ENCODE measurements around the gene MAD1L1.

MAD1L1 gene

DNA sequence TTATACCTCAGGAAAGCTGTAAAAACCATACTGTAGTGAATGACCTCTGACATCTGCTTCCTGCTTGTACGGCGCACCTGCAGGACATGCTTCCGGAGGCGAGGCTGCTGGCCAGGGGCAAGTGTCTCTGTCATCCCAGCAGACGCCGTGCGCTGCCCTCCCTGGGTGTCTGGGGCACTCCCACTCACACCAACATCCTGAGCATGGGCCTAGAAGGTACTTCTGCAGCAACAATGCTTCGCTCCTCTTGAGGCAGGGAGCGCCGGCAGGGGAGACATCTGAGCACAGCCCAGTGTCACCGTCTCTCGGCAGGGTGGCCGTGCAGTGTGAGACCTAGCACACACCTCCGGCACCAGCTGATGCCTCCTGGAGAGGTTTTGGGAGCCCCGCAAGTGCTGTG lies 269.2 kb downstream of the MAD1L1 start:
- DNase-seq: no peak

- DNase-seq: no peak
These were observed 271.0 kb downstream of the MAD1L1 start for GRCh38 chr7:1961701-1962276.

DNA sequence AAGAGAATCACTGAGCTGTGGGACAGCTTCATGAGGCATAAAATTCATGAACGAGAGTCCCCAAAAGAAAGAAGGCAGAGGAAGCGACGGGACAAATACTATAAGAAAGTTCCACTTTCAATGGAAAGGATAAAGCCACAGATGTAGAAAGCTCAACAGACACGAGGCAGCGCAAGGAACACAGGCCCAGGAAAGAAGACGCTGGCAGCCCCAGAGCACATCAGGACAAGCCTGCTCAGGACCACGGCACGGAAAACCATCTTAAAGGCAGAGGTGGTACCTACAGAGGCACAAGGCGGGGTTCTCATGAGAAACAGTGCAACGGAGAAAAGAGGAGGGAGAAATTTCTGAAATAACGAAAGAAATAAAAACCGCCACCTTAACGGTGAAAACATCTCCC lies 273.4 kb downstream of the MAD1L1 start:
- DNase-seq: no peak

GRCh38 chr7:1957471-1958225 lies 275.1 kb downstream of the MAD1L1 start:
- DNase-seq: no peak

- no peak for DNase-seq
These were observed 275.9 kb downstream of the MAD1L1 start for GRCh38 chr7:1956611-1957470.

- no peak for DNase-seq
These were observed 276.6 kb downstream of the MAD1L1 start for GRCh38 chr7:1956141-1956540.

DNA sequence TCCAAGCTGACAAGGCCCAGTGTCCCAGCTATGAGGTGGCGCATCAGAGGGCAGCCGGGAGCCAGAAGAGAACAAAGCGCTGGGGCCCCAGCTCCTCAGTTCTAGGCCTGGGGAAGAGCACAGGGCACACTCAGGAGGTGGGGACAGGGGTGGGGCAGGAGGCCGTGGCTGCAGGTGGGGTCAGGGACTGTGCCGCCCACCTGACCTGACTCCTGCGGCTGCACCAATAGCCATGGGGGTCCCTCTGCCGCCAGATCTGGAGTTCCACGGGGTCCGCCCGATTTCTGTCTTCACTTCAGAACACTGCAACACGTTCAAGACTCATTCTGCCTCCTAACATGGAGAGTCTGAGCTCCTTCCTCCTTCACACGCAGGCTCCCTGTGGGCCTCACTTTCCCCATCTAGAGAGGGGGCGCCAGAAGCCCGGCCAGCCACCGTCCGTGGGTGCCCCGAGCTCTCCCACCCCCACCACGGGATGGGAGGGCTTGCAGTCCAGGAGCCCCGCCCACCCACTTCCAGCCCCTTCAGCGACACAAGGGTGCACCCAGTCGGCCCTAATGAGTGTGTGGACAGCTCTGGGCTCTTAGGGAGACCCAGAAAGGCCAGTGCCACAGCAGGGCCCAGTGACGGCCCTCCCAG lies 278.3 kb downstream of the MAD1L1 start:
- DNase-seq: no peak

DNA sequence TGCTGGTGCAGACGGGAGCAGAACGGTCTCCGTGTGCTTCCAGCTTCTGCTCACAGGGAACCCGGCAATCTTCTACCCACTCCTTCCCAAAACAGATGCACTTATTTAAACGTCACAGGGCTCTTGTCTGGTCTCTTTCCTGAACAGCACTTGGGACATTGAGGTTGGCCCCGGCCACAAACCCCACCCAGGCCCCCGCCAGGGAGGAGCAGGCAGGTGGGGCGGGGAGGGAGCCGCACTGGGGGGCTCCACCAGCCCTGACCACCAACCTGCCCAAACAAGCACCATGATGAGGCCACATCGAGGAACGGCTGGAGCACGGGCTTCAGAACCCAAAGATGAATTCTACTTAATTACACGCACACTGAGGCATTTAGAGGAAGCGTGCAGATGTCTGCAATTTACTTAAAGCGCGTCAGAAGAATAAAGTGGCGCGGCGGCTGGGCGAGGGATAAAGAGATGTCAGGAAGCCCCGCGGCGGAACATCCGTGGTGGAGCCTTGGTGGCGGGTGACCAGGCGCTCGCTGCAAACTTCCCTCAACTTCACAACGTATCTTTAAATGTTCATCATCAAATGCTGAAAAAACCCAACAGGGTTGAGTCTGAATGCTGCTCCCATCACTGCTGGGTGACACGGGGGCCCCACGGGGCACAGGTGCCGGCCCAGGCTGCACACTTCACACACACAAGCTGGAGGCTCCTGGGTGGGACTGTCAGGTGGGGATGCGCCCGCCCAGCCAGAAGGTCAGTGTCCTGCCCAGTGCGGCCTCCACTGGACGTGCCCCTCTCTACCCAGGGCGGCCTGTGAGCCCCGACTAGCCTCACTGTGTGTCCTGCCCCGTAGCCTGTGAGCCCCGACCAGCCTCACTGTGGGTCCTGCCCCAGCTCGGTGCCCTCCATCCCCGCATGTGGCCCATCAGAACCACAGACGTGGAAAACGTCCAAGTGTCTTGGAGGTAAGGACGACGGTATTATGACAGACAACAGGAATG lies 279.2 kb downstream of the MAD1L1 start:
- no peak for DNase-seq

- no peak for DNase-seq
These were observed 280.0 kb downstream of the MAD1L1 start for GRCh38 chr7:1952781-1953180.

GRCh38 chr7:1952169-1952760 lies 280.5 kb downstream of the MAD1L1 start:
- no peak for DNase-seq

GRCh38 chr7:1951600-1951999 lies 281.1 kb downstream of the MAD1L1 start:
- no peak for DNase-seq

DNA sequence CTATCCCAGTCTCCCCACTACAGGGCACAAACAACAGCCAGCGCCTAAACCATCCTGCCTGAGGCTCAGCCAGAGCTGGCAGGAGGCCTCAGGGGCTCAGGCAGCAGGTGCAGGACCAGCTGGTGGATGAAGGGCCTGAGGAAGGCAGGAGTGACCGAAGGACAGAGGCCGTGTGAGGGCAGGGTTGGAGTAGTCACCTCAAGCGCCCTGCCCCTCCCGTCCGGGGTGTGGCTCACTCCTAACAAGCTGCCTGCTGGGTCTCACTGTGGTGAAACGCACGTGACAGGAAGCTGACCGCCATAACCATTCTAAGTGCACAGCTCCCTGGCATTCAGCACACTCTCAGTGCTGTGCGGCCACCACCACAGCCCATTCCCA lies 281.6 kb downstream of the MAD1L1 start:
- peak; percentile 91 for DNase-seq

DNA sequence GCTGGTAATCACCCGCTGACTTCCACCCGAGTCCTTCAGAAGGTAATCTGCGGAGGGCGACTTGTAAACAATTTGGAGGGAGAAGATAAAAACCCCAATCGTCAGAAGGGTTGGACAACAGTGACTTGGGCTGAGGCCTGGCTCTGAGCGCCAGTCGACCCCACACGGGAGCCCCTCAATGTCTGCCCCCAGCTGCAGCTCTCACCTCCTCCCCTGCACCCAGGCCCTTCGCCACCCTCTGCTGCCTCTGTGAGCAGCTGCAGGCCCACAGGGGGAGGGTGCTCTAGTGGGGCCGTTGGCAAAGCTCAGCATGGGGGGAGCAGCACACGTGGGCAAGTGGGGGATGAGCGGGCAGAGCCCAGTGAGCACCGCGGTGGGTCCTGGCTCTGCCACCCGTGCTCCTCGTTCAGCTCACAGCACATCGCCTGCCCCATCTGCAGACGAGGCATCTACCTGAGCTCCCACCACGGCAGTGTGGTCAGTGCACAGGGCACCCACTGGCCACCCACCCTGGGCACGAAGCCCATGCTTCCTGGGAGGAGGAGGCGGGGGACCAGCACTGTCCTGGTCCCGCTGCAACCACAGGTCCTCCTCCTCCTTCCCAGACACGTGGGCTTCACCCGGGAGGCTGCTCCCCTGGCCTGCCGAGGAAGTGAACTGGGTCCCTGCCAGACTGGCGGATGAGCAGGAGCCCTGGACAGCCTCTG lies 282.1 kb downstream of the MAD1L1 start:
- DNase-seq: no peak

GRCh38 chr7:1950066-1950451 lies 282.7 kb downstream of the MAD1L1 start:
- DNase-seq: no peak

DNA sequence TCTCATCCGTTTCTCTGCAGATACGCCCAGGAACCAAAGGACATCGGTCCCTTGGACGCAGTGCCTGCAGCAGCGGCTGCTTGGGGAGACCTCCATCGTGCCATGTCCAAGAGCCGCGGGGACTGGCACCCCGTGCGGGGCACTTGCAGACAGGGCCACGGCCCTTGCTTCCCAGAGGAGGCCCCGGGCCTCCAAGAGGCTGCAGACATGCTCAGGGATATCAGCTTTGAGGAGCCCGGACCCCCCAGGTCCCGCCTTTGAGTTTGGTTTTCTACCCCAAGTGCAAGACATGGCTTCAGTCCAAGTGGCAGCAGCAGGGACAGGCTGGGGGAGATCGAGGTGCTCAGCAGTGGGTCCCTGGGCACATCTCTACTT lies 283.1 kb downstream of the MAD1L1 start:
- no peak for DNase-seq

DNA sequence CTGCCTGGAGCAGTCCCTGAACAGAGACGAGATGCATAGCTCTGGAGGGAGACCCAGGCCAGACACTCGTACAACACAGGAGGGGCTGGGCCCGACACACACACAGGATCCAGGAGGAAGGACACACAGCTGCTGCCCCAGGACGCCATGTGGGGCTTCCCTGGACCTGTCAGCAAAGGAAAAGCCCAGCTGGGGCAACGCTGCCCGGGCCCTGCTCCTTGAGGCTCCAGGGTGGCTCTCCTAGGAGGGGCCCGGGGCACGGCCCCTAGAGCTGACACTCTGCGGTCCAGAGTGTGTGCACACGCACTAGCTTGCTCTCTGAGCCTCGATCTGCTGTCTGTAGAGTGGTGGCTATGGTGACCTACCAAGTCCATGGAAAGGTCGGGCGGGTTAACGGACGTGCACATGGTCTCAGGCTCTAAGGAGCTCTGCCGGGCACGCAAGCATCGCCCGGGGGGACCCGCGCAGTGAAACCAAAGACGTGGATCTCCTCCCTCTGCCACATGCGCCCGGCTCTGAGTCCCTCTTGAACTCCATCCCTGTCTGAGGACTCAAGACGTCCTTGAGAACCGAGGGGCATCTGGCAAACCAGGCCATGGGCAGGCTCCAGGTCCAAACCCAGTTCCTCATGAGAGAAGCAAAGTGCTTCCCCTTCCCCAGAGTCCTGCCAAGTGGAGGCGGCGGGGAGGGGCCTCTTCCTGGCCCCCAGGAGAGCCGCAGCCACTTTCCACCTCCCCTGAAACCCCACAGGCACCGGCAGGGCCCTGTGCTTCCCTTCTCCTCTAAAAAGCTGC lies 283.7 kb downstream of the MAD1L1 start:
- DNase-seq: no peak

- no peak for DNase-seq
These were observed 284.4 kb downstream of the MAD1L1 start for GRCh38 chr7:1948301-1948796.

GRCh38 chr7:1947586-1948217 lies 285.0 kb downstream of the MAD1L1 start:
- DNase-seq: no peak

- DNase-seq: no peak
These were observed 285.8 kb downstream of the MAD1L1 start for GRCh38 chr7:1946773-1947450.
